H1 (cell line): Measurements from ENCODE around the gene MYCBPAP. TPM values are rescaled to one million over a fixed set of nuclear protein-coding genes. Genes with fewer than 3 reads are reported as not detected.

Experiments used
- ATF2 ChIP-seq: IDR thresholded peaks from 2 replicates; pipeline ENCODE4 v1.6.1; 2012; ENCODE audit warnings: low read length, inconsistent platforms
- CHD7 ChIP-seq: fragments of 300-600 bp; sonication (generic); IDR thresholded peaks from 2 replicates; pipeline ENCODE4 v1.7.1; 2012; ENCODE audit warnings: low read length, moderate library complexity, mild to moderate bottlenecking, inconsistent platforms; ENCODE audit not compliant: insufficient replicate concordance
- HDAC2 ChIP-seq, 2 experiments: fragments of 300-600 bp in 1 of 2; sonication (generic) in 1 of 2; IDR thresholded peaks; 2 replicates each; pipeline ENCODE4 v1.6.1; 2011 to 2012; ENCODE audit warnings: low read depth in 2 of 2, low read length in 2 of 2, mild to moderate bottlenecking in 2 of 2, moderate library complexity in 2 of 2, borderline replicate concordance in 1 of 2, inconsistent platforms in 1 of 2
- MAX ChIP-seq: IDR thresholded peaks from 2 replicates; pipeline ENCODE4 v1.6.1; 2012; ENCODE audit warnings: inconsistent platforms
- POLR2A ChIP-seq, 2 experiments: IDR thresholded peaks; 1 replicate in 1 of 2; 2 replicates in 1 of 2; pipeline ENCODE4 v1.6.1; 2011; ENCODE audit warnings: low read depth in 2 of 2, low read length in 2 of 2, mild to moderate bottlenecking in 2 of 2; ENCODE audit errors: control extremely low read depth in 1 of 2
- RFX5 ChIP-seq: IDR thresholded peaks from 2 replicates; pipeline ENCODE4 v1.6.1; 2011; ENCODE audit warnings: low read depth, low read length, improper control_type of control experiment, borderline replicate concordance
- SIN3A ChIP-seq, 2 experiments: IDR thresholded peaks in 1 of 2; conservative IDR thresholded peaks in 1 of 2; 2 replicates each; pipeline ENCODE4 v1.6.1; 2011 to 2012; ENCODE audit warnings: low read length in 2 of 2, improper control_type of control experiment in 1 of 2, low read depth in 1 of 2, mild to moderate bottlenecking in 1 of 2
- polyA plus RNA-seq, 7 experiments: library from polyadenylated mRNA; depleted of rRNA in 3 of 7; stranded (reverse) in 5 of 7; unstranded in 2 of 7; fragments of >200 nt in 5 of 7; fragments of 200-250 nt in 2 of 7; gene quantifications; 1 replicate in 5 of 7; 2 replicates in 1 of 7; 4 replicates in 1 of 7; pipeline versions ENCODE4 v1.2.1 to v1.2.3, GENCODE V29; 2011 to 2013; ENCODE audit warnings: missing spikeins in 2 of 7, mixed read lengths in 2 of 7
- total RNA-seq: library from RNA; stranded (reverse); fragmentation: NEBNext Ultra II Directional; extraction: Animal tissue kit (Norgen Biotek cat#: 25700); gene quantifications from 2 replicates; pipeline ENCODE4 v1.2.1, GENCODE V29; 2021

MYCBPAP gene
- total and polyA plus RNA-seq, 2 of the 8 experiments (the other 6 are each of a cell fraction or from before 2014, with no cell fraction given), result 0.89 to 3.3 TPM

- TF ChIP-seq CHD7, result no peak
- no peak for TF ChIP-seq RFX5
- TF ChIP-seq SIN3A (conservative IDR thresholded peaks at IDR 0.05 in 1 of 2, IDR thresholded peaks at IDR 0.05 in 1 of 2; ENCODE audit: low read depth in 1 of 2, low read length in 2 of 2), result 0 out of 4 replicates have a peak, but pooled peaks of 1 of the 2 experiments have one; percentile 40
- 0 out of 4 replicates have a peak, but pooled peaks of 1 of the 2 experiments have one; percentile 46 for TF ChIP-seq HDAC2 (IDR thresholded peaks at IDR 0.05; ENCODE audit: borderline replicate concordance in 1 of 2, low read depth in 2 of 2, low read length in 2 of 2)
- TF ChIP-seq MAX, result no peak
- 0 out of 2 replicates have a peak, but pooled peaks have one; percentile 53 for TF ChIP-seq ATF2
- TF ChIP-seq POLR2A (IDR thresholded peaks at IDR 0.05; ENCODE audit: control extremely low read depth in 1 of 2, low read depth in 2 of 2, low read length in 2 of 2), result peak in 1 of 2 experiments; percentile 48; a peak in 1 of 3 replicates
Measured at GRCh38 chr17:50560185-50560824, 52.1 kb downstream of the MYCBPAP start, which contains the start of gene CACNA1G (continued).
